K562 (cell line): ENCODE results near the gene LLCFC1. TPM values are rescaled to one million over a fixed set of nuclear protein-coding genes. Genes with fewer than 3 reads are reported as not detected.

Experiments
- CBX3 ChIP-seq, 2 experiments: IDR thresholded peaks; 1 replicate in 1 of 2; 2 replicates in 1 of 2; pipeline ENCODE4 v1.6.1; 2012; ENCODE audit warnings: inconsistent platforms in 2 of 2, low read length in 2 of 2, borderline replicate concordance in 1 of 2, control low read depth in 1 of 2
- CCAR2 ChIP-seq: fragments of 200-400 bp; formaldehyde crosslinking; IDR thresholded peaks from 2 replicates; pipeline ENCODE4 v1.6.1; 2017; ENCODE audit warnings: mild to moderate bottlenecking, low read depth, low read length
- DLX4 ChIP-seq: fragments of 250-450 bp; sonication (Bioruptor Pico); IDR thresholded peaks from 2 replicates; pipeline ENCODE4 v1.6.1; 2021; ENCODE audit warnings: mild to moderate bottlenecking
- HDAC3 ChIP-seq: fragments of 450-650 bp; IDR thresholded peaks from 2 replicates; pipeline ENCODE4 v1.6.1; 2018; ENCODE audit warnings: borderline replicate concordance, mild to moderate bottlenecking, moderate library complexity; ENCODE audit not compliant: partially characterized antibody
- MEF2D ChIP-seq: conservative IDR thresholded peaks from 2 replicates; pipeline ENCODE4 v1.6.1; 2016; ENCODE audit warnings: low read depth, missing genetic modification characterization, missing compliant biosample characterization
- PTBP1 ChIP-seq: fragments of 200-400 bp; formaldehyde crosslinking; IDR thresholded peaks from 2 replicates; pipeline ENCODE4 v1.6.1; 2017; ENCODE audit warnings: low read depth, low read length
- RFX5 ChIP-seq: IDR thresholded peaks from 2 replicates; pipeline ENCODE4 v1.6.1; 2011; ENCODE audit warnings: low read depth, mild to moderate bottlenecking, improper control_type of control experiment, low read length
- ZNF274 ChIP-seq: IDR thresholded peaks from 2 replicates; pipeline ENCODE4 v1.6.1; 2011; ENCODE audit warnings: low read depth, mild to moderate bottlenecking, low read length, moderate library complexity, borderline replicate concordance
- ZNF764 ChIP-seq: fragments of 250-450 bp; sonication (Bioruptor Pico); IDR thresholded peaks from 2 replicates; pipeline ENCODE4 v1.4.0; 2020; ENCODE audit warnings: low read depth, mild to moderate bottlenecking, moderate library complexity
- ZNF785 ChIP-seq: fragments of 250-450 bp; sonication (Bioruptor Pico); IDR thresholded peaks from 2 replicates; pipeline ENCODE4 v1.4.0; 2020; ENCODE audit warnings: mild to moderate bottlenecking
- polyA plus RNA-seq, 8 experiments: library from polyadenylated mRNA; depleted of rRNA in 4 of 8; stranded (reverse) in 5 of 8; unstranded in 3 of 8; fragments of >200 nt; fragmentation: Nextera tagmentation in 2 of 8; fragmentation: Illumina TruSeq in 1 of 8; extraction: Ambion mirVana in 2 of 8; extraction: Trizol in 1 of 8; gene quantifications; 2 replicates each; pipeline versions ENCODE4 v1.2.1 to v1.2.3, GENCODE V29; 2011 to 2014; ENCODE audit warnings: inconsistent platforms in 1 of 8, missing spikeins in 1 of 8
- total RNA-seq, 7 experiments: library from RNA; depleted of rRNA in 6 of 7; stranded (reverse); fragments of >200 nt in 6 of 7; fragmentation: Illumina TruSeq in 2 of 7; extraction: Trizol in 2 of 7; gene quantifications; 2 replicates each; pipeline versions ENCODE4 v1.2.1 to v1.2.3, GENCODE V29; 2011 to 2021; ENCODE audit warnings: low replicate concordance in 1 of 7
- TF ChIP-seq, protein P1 (sequence below), 2 experiments: fragments of 200-800 bp in 1 of 2; sonication (Bioruptor generic) in 1 of 2; sonication (generic) in 1 of 2; formaldehyde crosslinking in 1 of 2; IDR thresholded peaks in 1 of 2; conservative IDR thresholded peaks in 1 of 2; 2 replicates each; pipeline versions ENCODE4 v1.5.0 to v1.6.1; 2016 to 2020; ENCODE audit warnings: missing compliant biosample characterization in 1 of 2, missing genetic modification characterization in 1 of 2, missing genetic modification reagents in 1 of 2
- TF ChIP-seq, protein P2 (sequence below): fragments of 450-650 bp; formaldehyde crosslinking; IDR thresholded peaks from 2 replicates; pipeline ENCODE4 v1.4.0; 2020; ENCODE audit warnings: mild to moderate bottlenecking, moderate library complexity
- TF ChIP-seq, protein P3 (sequence below): fragments of 200-400 bp; formaldehyde crosslinking; IDR thresholded peaks from 2 replicates; pipeline ENCODE4 v1.6.1; 2017; ENCODE audit warnings: mild to moderate bottlenecking, low read depth, low read length, moderate library complexity

The LLCFC1 gene
- total and polyA plus RNA-seq, 9 of the 15 experiments (the other 6 are each of a cell fraction or from before 2014, with no cell fraction given), result not detected

- TF ChIP-seq, protein P1, sequence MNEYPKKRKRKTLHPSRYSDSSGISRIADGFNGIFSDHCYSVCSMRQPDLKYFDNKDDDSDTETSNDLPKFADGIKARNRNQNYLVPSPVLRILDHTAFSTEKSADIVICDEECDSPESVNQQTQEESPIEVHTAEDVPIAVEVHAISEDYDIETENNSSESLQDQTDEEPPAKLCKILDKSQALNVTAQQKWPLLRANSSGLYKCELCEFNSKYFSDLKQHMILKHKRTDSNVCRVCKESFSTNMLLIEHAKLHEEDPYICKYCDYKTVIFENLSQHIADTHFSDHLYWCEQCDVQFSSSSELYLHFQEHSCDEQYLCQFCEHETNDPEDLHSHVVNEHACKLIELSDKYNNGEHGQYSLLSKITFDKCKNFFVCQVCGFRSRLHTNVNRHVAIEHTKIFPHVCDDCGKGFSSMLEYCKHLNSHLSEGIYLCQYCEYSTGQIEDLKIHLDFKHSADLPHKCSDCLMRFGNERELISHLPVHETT (CRISPR knock-in tag; conservative IDR thresholded peaks at IDR 0.05 in 1 of 2, IDR thresholded peaks at IDR 0.05 in 1 of 2), result peak in 1 of 2 experiments; percentile 40; a peak in 1 of 4 replicates
- TF ChIP-seq DLX4 (CRISPR knock-in tag) (no peak), ZNF785 (CRISPR knock-in tag) (no peak), ZNF274 (no peak), PTBP1 (no peak), RFX5 (peak; percentile 39; the same call in 1 of the 2 replicates), CCAR2 (no peak), CBX3 (IDR thresholded peaks at IDR 0.05; ENCODE audit: borderline replicate concordance in 1 of 2, low read length in 2 of 2) (peak in 1 of 2 experiments; percentile 70; a peak in 1 of 3 replicates), HDAC3 (no peak), MEF2D (tag) (no peak), ZNF764 (CRISPR knock-in tag) (no peak)
- TF ChIP-seq, protein P2, sequence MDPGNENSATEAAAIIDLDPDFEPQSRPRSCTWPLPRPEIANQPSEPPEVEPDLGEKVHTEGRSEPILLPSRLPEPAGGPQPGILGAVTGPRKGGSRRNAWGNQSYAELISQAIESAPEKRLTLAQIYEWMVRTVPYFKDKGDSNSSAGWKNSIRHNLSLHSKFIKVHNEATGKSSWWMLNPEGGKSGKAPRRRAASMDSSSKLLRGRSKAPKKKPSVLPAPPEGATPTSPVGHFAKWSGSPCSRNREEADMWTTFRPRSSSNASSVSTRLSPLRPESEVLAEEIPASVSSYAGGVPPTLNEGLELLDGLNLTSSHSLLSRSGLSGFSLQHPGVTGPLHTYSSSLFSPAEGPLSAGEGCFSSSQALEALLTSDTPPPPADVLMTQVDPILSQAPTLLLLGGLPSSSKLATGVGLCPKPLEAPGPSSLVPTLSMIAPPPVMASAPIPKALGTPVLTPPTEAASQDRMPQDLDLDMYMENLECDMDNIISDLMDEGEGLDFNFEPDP (CRISPR knock-in tag), result no peak
- TF ChIP-seq, protein P3, sequence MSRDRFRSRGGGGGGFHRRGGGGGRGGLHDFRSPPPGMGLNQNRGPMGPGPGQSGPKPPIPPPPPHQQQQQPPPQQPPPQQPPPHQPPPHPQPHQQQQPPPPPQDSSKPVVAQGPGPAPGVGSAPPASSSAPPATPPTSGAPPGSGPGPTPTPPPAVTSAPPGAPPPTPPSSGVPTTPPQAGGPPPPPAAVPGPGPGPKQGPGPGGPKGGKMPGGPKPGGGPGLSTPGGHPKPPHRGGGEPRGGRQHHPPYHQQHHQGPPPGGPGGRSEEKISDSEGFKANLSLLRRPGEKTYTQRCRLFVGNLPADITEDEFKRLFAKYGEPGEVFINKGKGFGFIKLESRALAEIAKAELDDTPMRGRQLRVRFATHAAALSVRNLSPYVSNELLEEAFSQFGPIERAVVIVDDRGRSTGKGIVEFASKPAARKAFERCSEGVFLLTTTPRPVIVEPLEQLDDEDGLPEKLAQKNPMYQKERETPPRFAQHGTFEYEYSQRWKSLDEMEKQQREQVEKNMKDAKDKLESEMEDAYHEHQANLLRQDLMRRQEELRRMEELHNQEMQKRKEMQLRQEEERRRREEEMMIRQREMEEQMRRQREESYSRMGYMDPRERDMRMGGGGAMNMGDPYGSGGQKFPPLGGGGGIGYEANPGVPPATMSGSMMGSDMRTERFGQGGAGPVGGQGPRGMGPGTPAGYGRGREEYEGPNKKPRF, result no peak
These were observed 23.0 kb downstream of the LLCFC1 start, which contains the start of gene KEL (continued) for GRCh38 chr7:142961973-142962926.
